PC-3 (cell line): Measurements from ENCODE around the gene NRCAM. TPM values are rescaled to one million over a fixed set of nuclear protein-coding genes. Genes with fewer than 3 reads are reported as not detected.

Experiments
- ATAC-seq: fragments of 200-7000 bp; cut with Tn5 transposase; 2 replicates; pipeline ENCODE4 v1.9.1; 2020; ENCODE audit warnings: mild to moderate bottlenecking, moderate library complexity
- BruUV-seq: library from RNA; stranded (reverse); fragments of 400-500 nt; replicated peaks from 2 replicates; lab custom pipeline; 2021; lab: Mats Ljungman, UMichigan
- CTCF ChIA-PET: fragments of 300-600 bp; sonication (Branson Sonifier 250); formaldehyde crosslinking; loops from one replicate; lab custom pipeline; 2022; ENCODE audit warnings: antibody characterized with exemption; lab: Charles Lee
- POLR2A ChIA-PET: fragments of 300-600 bp; sonication (Branson Sonifier 250); formaldehyde crosslinking; loops from one replicate; lab custom pipeline; 2022; ENCODE audit warnings: antibody characterized with exemption; ENCODE audit not compliant: unreplicated experiment; lab: Charles Lee
- DNase-seq: peaks from one replicate; pipeline ENCODE4 v3.0.0-alpha.2; 2015
- H2AFZ ChIP-seq: fragments of 300-600 bp; sonication (generic); 2 replicates; pipeline ENCODE4 v1.6.0; 2016; ENCODE audit warnings: antibody characterized with exemption, low read length
- H3F3A ChIP-seq: fragments of 300-600 bp; sonication (generic); one replicate; pipeline ENCODE4 v1.6.0; 2017; ENCODE audit warnings: antibody characterized with exemption, low read length, control low read depth, mild to moderate bottlenecking; ENCODE audit not compliant: unreplicated experiment
- H3K27ac ChIP-seq: fragments of 300-600 bp; sonication (generic); 2 replicates; pipeline ENCODE4 v1.5.1; 2016; ENCODE audit warnings: mild to moderate bottlenecking, low read length
- H3K27me3 ChIP-seq: fragments of 300-600 bp; sonication (generic); 2 replicates; pipeline ENCODE4 v1.6.1; 2016; ENCODE audit warnings: low read length, mixed read lengths
- H3K36me3 ChIP-seq: fragments of 300-600 bp; sonication (generic); 2 replicates; pipeline ENCODE4 v1.6.1; 2016; ENCODE audit warnings: low read depth, mixed run types, low read length, mixed read lengths
- H3K4me1 ChIP-seq: fragments of 300-600 bp; sonication (generic); 2 replicates; pipeline ENCODE4 v1.5.1; 2016; ENCODE audit warnings: low read length; ENCODE audit not compliant: insufficient read depth
- H3K4me2 ChIP-seq: fragments of 300-600 bp; sonication (generic); 2 replicates; pipeline ENCODE4 v1.6.0; 2016; ENCODE audit warnings: low read length
- H3K4me3 ChIP-seq: fragments of 300-600 bp; sonication (generic); 2 replicates; pipeline ENCODE4 v1.5.1; 2016; ENCODE audit warnings: mild to moderate bottlenecking, low read length, mixed read lengths
- H3K79me2 ChIP-seq: fragments of 300-600 bp; sonication (generic); 2 replicates; pipeline ENCODE4 v1.6.1; 2017; ENCODE audit warnings: low read length, mixed read lengths
- H3K9ac ChIP-seq: fragments of 300-600 bp; sonication (generic); 2 replicates; pipeline ENCODE4 v1.6.0; 2016; ENCODE audit warnings: mild to moderate bottlenecking, low read length
- H3K9me2 ChIP-seq: fragments of 300-600 bp; sonication (generic); replicated peaks from 2 replicates; pipeline ENCODE4 v1.6.1; 2016; ENCODE audit warnings: mixed run types, low read length, mixed read lengths
- H3K9me3 ChIP-seq: fragments of 300-600 bp; sonication (generic); 2 replicates; pipeline ENCODE4 v1.6.1; 2016; ENCODE audit warnings: low read length, mixed read lengths
- H4K20me1 ChIP-seq: fragments of 300-600 bp; sonication (generic); 2 replicates; pipeline ENCODE4 v1.6.1; 2016; ENCODE audit warnings: low read length, mixed read lengths
- EZH2 ChIP-seq: fragments of 300-600 bp; sonication (generic); IDR thresholded peaks from one replicate; pipeline ENCODE4 v1.6.1; 2017; ENCODE audit warnings: antibody characterized with exemption, mild to moderate bottlenecking, low read length; ENCODE audit not compliant: unreplicated experiment
- EZH2phosphoT487 ChIP-seq: fragments of 300-600 bp; sonication (generic); IDR thresholded peaks from 2 replicates; pipeline ENCODE4 v1.6.1; 2018; ENCODE audit warnings: mild to moderate bottlenecking, antibody characterized with exemption, low read length, borderline replicate concordance
- intact Hi-C: fragments of 100-400 bp; cut with micrococcal nuclease; formaldehyde crosslinking; loops from 2 replicates; pipeline ENCODE4 v1.9.0; 2023
- total RNA-seq: library from RNA; depleted of rRNA; stranded (reverse); fragments of >200 nt; gene quantifications from 2 replicates; pipeline ENCODE4 v1.2.3, GENCODE V29; 2014
- TF ChIP-seq, protein P1 (sequence below): fragments of 300-600 bp; sonication (generic); conservative IDR thresholded peaks from 2 replicates; pipeline ENCODE4 v1.5.1; 2017; ENCODE audit warnings: antibody characterized with exemption, low read depth, mild to moderate bottlenecking, low read length

The NRCAM gene
- total RNA-seq, 1 experiment from 2014 or later = not detected

DNA sequence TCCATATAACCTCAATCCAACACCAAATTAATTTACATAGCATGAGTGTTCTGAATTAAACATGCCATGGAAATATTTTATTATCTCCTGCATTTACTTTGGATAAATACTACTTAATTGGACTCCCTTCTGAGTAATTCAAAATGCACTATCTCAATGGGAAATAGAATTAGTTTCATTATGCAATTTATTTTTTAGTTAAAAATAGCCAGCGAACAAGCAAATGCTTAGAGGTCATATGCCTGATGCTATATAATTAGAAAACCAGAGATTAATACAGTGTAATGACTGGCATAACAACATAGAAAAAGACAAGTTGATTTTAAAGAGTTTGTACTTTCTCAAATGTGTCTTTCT is 165.1 kb downstream of the NRCAM start:
- no TSS peak for BruUV-seq
- Histone ChIP-seq H3K36me3 (no peaks in the 10 kb centered on the region), H2AFZ (no peak overlapping the region), H3F3A (no peaks in the 10 kb centered on the region), H3K4me2 (no peak overlapping the region), H3K27me3 (peaks cover 56% of the 10 kb centered on the region), H3K4me1 (0 out of 2 replicates have a peak, but pooled peaks cover 3% of the 10 kb centered on the region), H3K79me2 (no peaks in the 10 kb centered on the region), H3K27ac (no peak overlapping the region), H3K4me3 (no peak overlapping the region), H3K9ac (no peak overlapping the region), H3K9me3 (no peaks in the 10 kb centered on the region), H4K20me1 (no peaks in the 10 kb centered on the region), H3K9me2 (no peaks in the 10 kb centered on the region)
- CTCF ChIA-PET = no interaction called here
- ATAC-seq = no peak
- intact Hi-C loops = no loop called here
- POLR2A ChIA-PET = no interaction called here
- DNase-seq = no peak
- no peak for TF ChIP-seq EZH2phosphoT487
- TF ChIP-seq EZH2 = no peak
- TF ChIP-seq, protein P1, sequence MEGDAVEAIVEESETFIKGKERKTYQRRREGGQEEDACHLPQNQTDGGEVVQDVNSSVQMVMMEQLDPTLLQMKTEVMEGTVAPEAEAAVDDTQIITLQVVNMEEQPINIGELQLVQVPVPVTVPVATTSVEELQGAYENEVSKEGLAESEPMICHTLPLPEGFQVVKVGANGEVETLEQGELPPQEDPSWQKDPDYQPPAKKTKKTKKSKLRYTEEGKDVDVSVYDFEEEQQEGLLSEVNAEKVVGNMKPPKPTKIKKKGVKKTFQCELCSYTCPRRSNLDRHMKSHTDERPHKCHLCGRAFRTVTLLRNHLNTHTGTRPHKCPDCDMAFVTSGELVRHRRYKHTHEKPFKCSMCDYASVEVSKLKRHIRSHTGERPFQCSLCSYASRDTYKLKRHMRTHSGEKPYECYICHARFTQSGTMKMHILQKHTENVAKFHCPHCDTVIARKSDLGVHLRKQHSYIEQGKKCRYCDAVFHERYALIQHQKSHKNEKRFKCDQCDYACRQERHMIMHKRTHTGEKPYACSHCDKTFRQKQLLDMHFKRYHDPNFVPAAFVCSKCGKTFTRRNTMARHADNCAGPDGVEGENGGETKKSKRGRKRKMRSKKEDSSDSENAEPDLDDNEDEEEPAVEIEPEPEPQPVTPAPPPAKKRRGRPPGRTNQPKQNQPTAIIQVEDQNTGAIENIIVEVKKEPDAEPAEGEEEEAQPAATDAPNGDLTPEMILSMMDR = no peak

DNA sequence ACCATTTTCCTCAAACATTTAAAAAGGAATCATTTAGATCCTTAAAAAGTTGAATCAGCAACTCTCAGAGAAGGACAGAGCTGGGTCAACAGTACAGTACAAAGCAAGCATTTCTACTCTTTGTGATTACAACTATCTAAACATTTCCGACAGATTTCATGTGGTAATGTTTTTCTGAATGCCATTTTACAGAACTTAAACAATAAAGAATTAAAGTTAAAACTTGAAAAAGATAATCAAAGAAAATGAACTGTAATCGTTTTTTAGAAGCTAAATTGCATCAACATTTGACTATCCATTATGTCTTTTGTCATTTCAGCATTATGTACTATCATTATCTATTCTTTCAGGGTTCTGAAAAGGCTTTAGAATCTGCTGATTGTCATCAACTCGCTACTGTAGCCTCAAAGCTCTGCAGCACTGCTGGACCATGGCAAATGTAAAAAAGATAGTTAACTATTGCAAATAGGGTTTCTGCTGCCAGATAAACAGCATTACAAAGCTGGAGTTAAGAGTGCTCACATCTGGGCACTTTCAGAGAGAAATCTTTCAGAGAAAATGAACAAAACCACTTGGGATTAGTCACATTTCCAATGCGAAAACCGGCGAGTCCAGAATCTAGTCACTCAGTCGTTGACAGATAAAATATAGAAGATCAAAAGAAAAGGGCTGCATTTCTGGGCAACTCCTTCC is 165.6 kb downstream of the NRCAM start:
- no peak overlapping the region for H3K27ac ChIP-seq
- no peaks in the 10 kb centered on the region for H3K79me2 ChIP-seq
- TF ChIP-seq EZH2phosphoT487 = no peak
- TF ChIP-seq, protein P1 = no peak
- no peak for TF ChIP-seq EZH2
- H3K9ac ChIP-seq = no peak overlapping the region
- H3K4me1 ChIP-seq = 0 out of 2 replicates have a peak, but pooled peaks cover 3% of the 10 kb centered on the region
- no peak overlapping the region for H2AFZ ChIP-seq
- no peaks in the 10 kb centered on the region for H4K20me1 ChIP-seq
- H3K27me3 ChIP-seq = peaks cover 61% of the 10 kb centered on the region
- no peaks in the 10 kb centered on the region for H3F3A ChIP-seq
- H3K9me3 ChIP-seq = no peaks in the 10 kb centered on the region
- intact Hi-C loops = no loop called here
- BruUV-seq = no TSS peak
- H3K4me3 ChIP-seq = no peak overlapping the region
- POLR2A ChIA-PET = no interaction called here
- DNase-seq (no peak), ATAC-seq (no peak)
- H3K9me2 ChIP-seq = no peaks in the 10 kb centered on the region
- H3K4me2 ChIP-seq = no peak overlapping the region
- no peaks in the 10 kb centered on the region for H3K36me3 ChIP-seq
- CTCF ChIA-PET = no interaction called here

DNA sequence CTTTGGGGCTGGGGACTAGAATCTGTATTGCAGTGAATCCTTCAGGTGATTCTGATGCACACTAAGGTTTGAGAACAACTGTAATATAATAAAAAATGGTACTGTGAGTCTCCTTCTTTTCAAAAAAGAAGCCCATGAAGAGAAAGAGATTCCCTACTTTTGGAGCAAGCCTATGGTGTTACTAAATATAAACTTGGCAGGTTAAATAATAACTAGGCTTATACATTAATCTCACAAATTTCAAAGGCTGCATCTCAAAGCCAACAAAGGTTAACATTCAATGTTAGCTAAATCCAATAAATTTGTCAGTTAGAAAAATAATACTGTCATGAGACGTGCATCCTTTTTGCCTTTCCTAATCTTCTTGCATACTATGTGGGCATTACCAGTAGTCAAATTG is 166.4 kb downstream of the NRCAM start:
- ATAC-seq (no peak), DNase-seq (no peak)
- Histone ChIP-seq H3F3A (no peaks in the 10 kb centered on the region), H2AFZ (no peak overlapping the region), H3K9me2 (no peaks in the 10 kb centered on the region), H3K27ac (no peak overlapping the region), H3K4me2 (no peak overlapping the region), H3K4me1 (0 out of 2 replicates have a peak, but pooled peaks cover 3% of the 10 kb centered on the region), H4K20me1 (no peaks in the 10 kb centered on the region), H3K4me3 (no peak overlapping the region), H3K27me3 (peaks cover 69% of the 10 kb centered on the region), H3K9ac (no peak overlapping the region), H3K79me2 (no peaks in the 10 kb centered on the region), H3K36me3 (no peaks in the 10 kb centered on the region), H3K9me3 (no peaks in the 10 kb centered on the region)
- CTCF ChIA-PET = no interaction called here
- TF ChIP-seq EZH2phosphoT487 = no peak
- TF ChIP-seq EZH2 = no peak
- TF ChIP-seq, protein P1 = no peak
- intact Hi-C loops = no loop called here
- POLR2A ChIA-PET = no interaction called here
- no TSS peak for BruUV-seq
